ENCODE results near the gene MACROD2.

MACROD2 gene

GRCh38 chr20:15079594-15080340 lies 1084.5 kb downstream of the MACROD2 start (continued):
- no peak for TF ChIP-seq ZSCAN5A (tag by site-specific recombination; IDR thresholded peaks at IDR 0.05)
- no peak for TF ChIP-seq ZNF26 (tag by site-specific recombination; IDR thresholded peaks at IDR 0.05)
- no peak for TF ChIP-seq PBX3 (CRISPR knock-in tag; IDR thresholded peaks at IDR 0.05)
- TF ChIP-seq REPIN1 (tag by site-specific recombination; IDR thresholded peaks at IDR 0.05; ENCODE audit: low read depth), result no peak
- TF ChIP-seq ZNF398 (tag by site-specific recombination; IDR thresholded peaks at IDR 0.05), result no peak
- TF ChIP-seq ZNF621 (tag by site-specific recombination; IDR thresholded peaks at IDR 0.05), result no peak
- no peak for TF ChIP-seq ZNF311 (tag by site-specific recombination; IDR thresholded peaks at IDR 0.05; ENCODE audit: borderline replicate concordance)
- TF ChIP-seq ZFHX2 (tag by site-specific recombination; conservative IDR thresholded peaks at IDR 0.05), result no peak
- TF ChIP-seq ZNF394 (tag by site-specific recombination; IDR thresholded peaks at IDR 0.05; ENCODE audit: borderline replicate concordance), result peak; percentile 81
- TF ChIP-seq WT1 (tag by site-specific recombination; IDR thresholded peaks at IDR 0.05), result no peak
- TF ChIP-seq ZNF280C (tag by site-specific recombination; IDR thresholded peaks at IDR 0.05), result no peak
- no peak for TF ChIP-seq ZNF560 (tag by site-specific recombination; IDR thresholded peaks at IDR 0.05; ENCODE audit: borderline replicate concordance)
- TF ChIP-seq ZNF157 (tag by site-specific recombination; IDR thresholded peaks at IDR 0.05), result no peak
- TF ChIP-seq ZFP69B (tag by site-specific recombination; IDR thresholded peaks at IDR 0.05), result no peak
- TF ChIP-seq ZNF518A (tag by site-specific recombination; conservative IDR thresholded peaks at IDR 0.05; ENCODE audit: low read depth), result peak; percentile 76
- TF ChIP-seq KLF9 (tag by site-specific recombination; IDR thresholded peaks at IDR 0.05; ENCODE audit: low read depth), result no peak
- TF ChIP-seq ZNF776 (tag by site-specific recombination; IDR thresholded peaks at IDR 0.05; ENCODE audit: borderline replicate concordance), result no peak
- TF ChIP-seq MYNN (tag by site-specific recombination; IDR thresholded peaks at IDR 0.05; ENCODE audit: borderline replicate concordance), result no peak
- no peak for TF ChIP-seq ZNF10 (tag by site-specific recombination; IDR thresholded peaks at IDR 0.05)
- no peak for TF ChIP-seq ZNF362 (tag by site-specific recombination; IDR thresholded peaks at IDR 0.05)
- TF ChIP-seq HOXA7 (CRISPR knock-in tag; IDR thresholded peaks at IDR 0.05; ENCODE audit: borderline replicate concordance), result no peak
- peak; percentile 62 for TF ChIP-seq ZXDB (tag by site-specific recombination; IDR thresholded peaks at IDR 0.05)
- no peak for TF ChIP-seq ZNF639 (tag by site-specific recombination; IDR thresholded peaks at IDR 0.05)
